ENCODE results near the gene NFIC.

DNA sequence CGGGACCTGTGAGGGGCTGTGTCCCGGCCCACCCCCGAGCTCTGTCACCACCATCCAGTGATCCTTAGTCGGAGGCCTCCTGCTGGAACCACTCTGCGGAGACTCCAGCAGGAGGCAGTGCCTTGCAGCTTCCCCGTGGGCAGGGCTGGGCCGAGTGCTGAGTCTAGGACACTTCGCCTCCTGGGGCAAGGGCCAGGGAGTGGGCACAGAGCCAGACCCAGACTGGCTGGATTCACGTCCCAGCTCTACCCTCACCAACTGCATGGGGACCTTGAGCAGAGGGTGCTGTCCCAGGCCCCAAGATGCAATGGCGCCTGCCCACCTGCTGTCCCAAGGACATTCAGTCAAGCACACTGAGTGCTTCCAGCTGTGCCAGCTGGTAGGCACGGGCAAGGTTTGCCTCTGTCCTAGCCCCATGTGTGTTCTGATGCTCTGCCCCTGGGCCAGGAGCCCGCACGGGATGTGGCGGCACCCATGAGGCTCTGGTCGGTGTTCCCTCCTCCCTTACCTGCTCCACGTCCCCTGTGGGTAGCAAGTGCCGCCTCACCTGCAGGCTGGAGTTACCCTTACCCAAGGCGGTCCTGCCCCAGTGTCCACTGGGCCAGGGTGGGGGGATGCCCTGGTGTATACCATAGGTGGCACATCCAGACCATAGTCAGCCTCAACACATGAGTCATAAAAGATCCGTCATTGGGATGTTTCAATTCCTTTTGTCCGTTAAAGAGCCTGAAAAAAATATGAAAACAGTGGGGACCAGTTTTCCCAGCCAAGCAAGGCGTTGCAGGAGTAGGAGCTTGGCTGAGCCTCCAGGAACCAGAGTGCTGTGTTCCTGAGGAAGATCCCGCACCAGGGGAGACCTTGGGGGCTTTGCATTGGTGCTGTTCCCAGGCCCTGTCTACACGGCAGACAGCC lies 147.1 kb downstream of the NFIC start:
- TF ChIP-seq, protein P1, sequence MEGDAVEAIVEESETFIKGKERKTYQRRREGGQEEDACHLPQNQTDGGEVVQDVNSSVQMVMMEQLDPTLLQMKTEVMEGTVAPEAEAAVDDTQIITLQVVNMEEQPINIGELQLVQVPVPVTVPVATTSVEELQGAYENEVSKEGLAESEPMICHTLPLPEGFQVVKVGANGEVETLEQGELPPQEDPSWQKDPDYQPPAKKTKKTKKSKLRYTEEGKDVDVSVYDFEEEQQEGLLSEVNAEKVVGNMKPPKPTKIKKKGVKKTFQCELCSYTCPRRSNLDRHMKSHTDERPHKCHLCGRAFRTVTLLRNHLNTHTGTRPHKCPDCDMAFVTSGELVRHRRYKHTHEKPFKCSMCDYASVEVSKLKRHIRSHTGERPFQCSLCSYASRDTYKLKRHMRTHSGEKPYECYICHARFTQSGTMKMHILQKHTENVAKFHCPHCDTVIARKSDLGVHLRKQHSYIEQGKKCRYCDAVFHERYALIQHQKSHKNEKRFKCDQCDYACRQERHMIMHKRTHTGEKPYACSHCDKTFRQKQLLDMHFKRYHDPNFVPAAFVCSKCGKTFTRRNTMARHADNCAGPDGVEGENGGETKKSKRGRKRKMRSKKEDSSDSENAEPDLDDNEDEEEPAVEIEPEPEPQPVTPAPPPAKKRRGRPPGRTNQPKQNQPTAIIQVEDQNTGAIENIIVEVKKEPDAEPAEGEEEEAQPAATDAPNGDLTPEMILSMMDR (IDR thresholded peaks at IDR 0.05): no peak
- TF ChIP-seq POLR2A (IDR thresholded peaks at IDR 0.05; ENCODE audit: low read depth): no peak
- TF ChIP-seq POLR2AphosphoS5 (IDR thresholded peaks at IDR 0.05): no peak
- no peak for TF ChIP-seq EP300 (IDR thresholded peaks at IDR 0.05)
